Measurements from ENCODE around the gene LRTM1. TPM values are rescaled to one million over a fixed set of nuclear protein-coding genes. Genes with fewer than 3 reads are reported as not detected.

The LRTM1 gene
- total RNA-seq, 4 donors from 2014 or later: not detected

GRCh38 chr3:54917174-54917573, 10.7 kb downstream of the LRTM1 start:
- Histone ChIP-seq H3K36me3 (no peaks in the 10 kb centered on the region), H3K4me1 (no peaks in the 10 kb centered on the region), H3K27me3 (no peaks in the 10 kb centered on the region), H3K4me3 (no peak overlapping the region), H3K27ac (no peak overlapping the region), H3K9me3 (no peaks in the 10 kb centered on the region)
- DNase-seq: no peak
- intact Hi-C loops (cut with DNase I; ENCODE audit: low total_unique reads): no loop called here
- TF ChIP-seq POLR2A (IDR thresholded peaks at IDR 0.05) (no peak), CTCF (IDR thresholded peaks at IDR 0.05) (no peak)

GRCh38 chr3:54916732-54917131, 11.1 kb downstream of the LRTM1 start:
- no peak overlapping the region for H3K4me3 ChIP-seq
- no peaks in the 10 kb centered on the region for H3K4me1 ChIP-seq

GRCh38 chr3:54915976-54916375, 11.9 kb downstream of the LRTM1 start:
- TF ChIP-seq CTCF (IDR thresholded peaks at IDR 0.05): no peak
- TF ChIP-seq POLR2A (IDR thresholded peaks at IDR 0.05): no peak
- Histone ChIP-seq H3K27ac (no peak overlapping the region), H3K36me3 (no peaks in the 10 kb centered on the region), H3K4me3 (no peak overlapping the region), H3K4me1 (no peaks in the 10 kb centered on the region), H3K9me3 (no peaks in the 10 kb centered on the region), H3K27me3 (no peaks in the 10 kb centered on the region)
- intact Hi-C loops (cut with DNase I; ENCODE audit: low total_unique reads): no loop called here
- DNase-seq: no peak

More at GRCh38 chr3:54916732-54917131, 11.1 kb downstream of the LRTM1 start:
- DNase-seq: no peak
- H3K27me3 ChIP-seq: no peaks in the 10 kb centered on the region
- H3K9me3 ChIP-seq: no peaks in the 10 kb centered on the region
- intact Hi-C loops (cut with DNase I; ENCODE audit: low total_unique reads): no loop called here
- H3K27ac ChIP-seq: no peak overlapping the region
- H3K36me3 ChIP-seq: no peaks in the 10 kb centered on the region
- TF ChIP-seq POLR2A (IDR thresholded peaks at IDR 0.05): no peak

- Histone ChIP-seq H3K27ac (no peak overlapping the region), H3K9me3 (no peaks in the 10 kb centered on the region), H3K27me3 (no peaks in the 10 kb centered on the region), H3K36me3 (no peaks in the 10 kb centered on the region), H3K4me3 (no peak overlapping the region), H3K4me1 (no peaks in the 10 kb centered on the region)
- no peak for DNase-seq
- no peak for TF ChIP-seq POLR2A (IDR thresholded peaks at IDR 0.05)
- TF ChIP-seq CTCF (IDR thresholded peaks at IDR 0.05): no peak
- intact Hi-C loops (cut with DNase I; ENCODE audit: low total_unique reads): no loop called here
Measured at GRCh38 chr3:54915181-54915580, 12.7 kb downstream of the LRTM1 start.

GRCh38 chr3:54914180-54914579, 13.7 kb downstream of the LRTM1 start:
- intact Hi-C loops (cut with DNase I; ENCODE audit: low total_unique reads): no loop called here
- no peak for TF ChIP-seq CTCF (IDR thresholded peaks at IDR 0.05)
- TF ChIP-seq POLR2A (IDR thresholded peaks at IDR 0.05): no peak
- no peak overlapping the region for H3K27ac ChIP-seq

GRCh38 chr3:54909191-54909590, 18.7 kb downstream of the LRTM1 start:
- no peaks in the 10 kb centered on the region for H3K27me3 ChIP-seq
- no peak overlapping the region for H3K27ac ChIP-seq
- no peak overlapping the region for H3K4me3 ChIP-seq
- no peak for TF ChIP-seq CTCF (IDR thresholded peaks at IDR 0.05)
- no peak for TF ChIP-seq POLR2A (IDR thresholded peaks at IDR 0.05)
- H3K9me3 ChIP-seq: no peaks in the 10 kb centered on the region
- intact Hi-C loops (cut with DNase I; ENCODE audit: low total_unique reads): no loop called here
- H3K36me3 ChIP-seq: no peaks in the 10 kb centered on the region
- no peaks in the 10 kb centered on the region for H3K4me1 ChIP-seq
- no peak for DNase-seq

More at GRCh38 chr3:54914180-54914579, 13.7 kb downstream of the LRTM1 start:
- no peaks in the 10 kb centered on the region for H3K4me1 ChIP-seq
- no peaks in the 10 kb centered on the region for H3K36me3 ChIP-seq
- H3K27me3 ChIP-seq: no peaks in the 10 kb centered on the region
- H3K4me3 ChIP-seq: no peak overlapping the region
- DNase-seq: no peak
- H3K9me3 ChIP-seq: no peaks in the 10 kb centered on the region

Data from uterus (tissue), 4 donors.